ENCODE data around the gene NDUFB8.

- TF ChIP-seq CTCF (IDR thresholded peaks at IDR 0.05; ENCODE audit: insufficient read depth, low read length, poor library complexity, severe bottlenecking) (no peak), EZH2phosphoT487 (conservative IDR thresholded peaks at IDR 0.05; ENCODE audit: low read length) (no peak)
Observed at GRCh38 chr10:100554902-100555301, 25.2 kb upstream of the NDUFB8 start.
